Measurements from ENCODE around the gene DPYSL3. TPM values are rescaled to one million over a fixed set of nuclear protein-coding genes. Genes with fewer than 3 reads are reported as not detected.

DPYSL3 gene
- total and polyA plus RNA-seq, 4 donors: 0.35 to 3.6 (median 1.7) TPM

DNA sequence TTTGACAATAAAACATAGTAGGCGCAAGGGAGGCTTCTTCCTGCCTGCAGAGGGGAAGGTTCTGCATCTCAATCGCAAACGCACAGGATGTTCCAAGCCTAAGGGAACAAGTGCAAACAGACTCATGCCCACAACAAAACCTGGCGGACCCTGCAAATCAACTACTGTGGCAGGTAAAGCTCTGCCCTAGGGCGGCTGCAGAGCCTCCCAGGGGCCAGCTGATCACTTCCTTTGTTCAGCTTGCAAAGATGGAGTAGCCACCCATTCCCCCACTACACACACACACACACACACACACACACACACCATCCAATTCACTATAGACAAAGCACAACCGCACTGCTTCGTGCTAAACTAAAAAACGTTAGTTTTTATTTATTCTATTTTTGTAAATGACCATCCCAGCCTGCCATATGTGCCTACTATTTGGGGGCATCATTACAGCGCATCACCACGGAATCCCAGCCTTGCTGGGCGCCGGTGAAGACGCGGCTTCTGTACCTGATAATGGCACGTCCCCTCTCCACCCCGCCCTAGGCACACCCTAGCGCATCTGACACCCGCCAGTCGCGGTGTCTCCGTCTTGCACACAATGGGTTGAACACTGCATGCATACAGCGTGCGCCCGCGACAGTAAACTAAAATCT is 57.6 kb downstream of the DPYSL3 start:
- DNase-seq (ENCODE audit: low spot score): no peak
- Histone ChIP-seq H3K9me3 (ENCODE audit: control insufficient read depth in 4 of 4, low read length in 3 of 4) (no peaks in the 10 kb centered on the region), H3K4me3 (ENCODE audit: low read depth in 1 of 3, low read length in 3 of 3) (no peak overlapping the region), H3K27me3 (ENCODE audit: control insufficient read depth in 4 of 4, insufficient read depth in 4 of 4, low read length in 3 of 4) (peaks cover 0 to 9% (median 1%) of the 10 kb centered on the region in 4 donors), H3K4me1 (ENCODE audit: control insufficient read depth in 4 of 4, insufficient read depth in 4 of 4, low read length in 3 of 4) (peaks cover 0 to 18% (median 13%) of the 10 kb centered on the region in 4 donors), H3K27ac (ENCODE audit: low read depth in 1 of 2, low read length in 2 of 2) (no peak overlapping the region), H3K9ac (ENCODE audit: low read depth in 1 of 2, low read length in 2 of 2) (no peak overlapping the region), H3K36me3 (ENCODE audit: control insufficient read depth in 4 of 4, insufficient read depth in 3 of 4, low read depth in 1 of 4, low read length in 3 of 4) (no peaks in the 10 kb centered on the region)
- WGBS: 13% methylated on average over 25 of the region's 25 CpGs
- TF ChIP-seq TAF1 (conservative IDR thresholded peaks at IDR 0.05): no peak
- TF ChIP-seq ZBTB33 (IDR thresholded peaks at IDR 0.05): no peak
- TF ChIP-seq RAD21 (IDR thresholded peaks at IDR 0.05): no peak
- TF ChIP-seq GABPA (IDR thresholded peaks at IDR 0.05 in 1 of 2, conservative IDR thresholded peaks at IDR 0.05 in 1 of 2): no peak
- TF ChIP-seq FOXA1 (IDR thresholded peaks at IDR 0.05): no peak
- no peak for TF ChIP-seq SP1 (IDR thresholded peaks at IDR 0.05)
- no peak for TF ChIP-seq HNF4G (IDR thresholded peaks at IDR 0.05)
- TF ChIP-seq HNF4A (conservative IDR thresholded peaks at IDR 0.05): no peak
- no peak for TF ChIP-seq JUND (IDR thresholded peaks at IDR 0.05)
- TF ChIP-seq EGR1 (IDR thresholded peaks at IDR 0.05; ENCODE audit: low read depth in 2 of 2): no peak

- Histone ChIP-seq H3K9ac (ENCODE audit: low read depth in 1 of 2, low read length in 2 of 2) (no peak overlapping the region), H3K27ac (ENCODE audit: low read depth in 1 of 2, low read length in 2 of 2) (no peak overlapping the region), H3K36me3 (ENCODE audit: control insufficient read depth in 4 of 4, insufficient read depth in 3 of 4, low read depth in 1 of 4, low read length in 3 of 4) (no peaks in the 10 kb centered on the region), H3K4me3 (ENCODE audit: low read depth in 1 of 3, low read length in 3 of 3) (no peak overlapping the region), H3K4me1 (ENCODE audit: control insufficient read depth in 4 of 4, insufficient read depth in 4 of 4, low read length in 3 of 4) (peaks cover 0 to 18% (median 13%) of the 10 kb centered on the region in 4 donors), H3K27me3 (ENCODE audit: control insufficient read depth in 4 of 4, insufficient read depth in 4 of 4, low read length in 3 of 4) (peaks cover 0 to 7% (median 1%) of the 10 kb centered on the region in 4 donors), H3K9me3 (ENCODE audit: control insufficient read depth in 4 of 4, low read length in 3 of 4) (no peaks in the 10 kb centered on the region)
- WGBS: 86% methylated on average over 3 of the region's 3 CpGs
- no peak for DNase-seq (ENCODE audit: low spot score)
- TF ChIP-seq HNF4G (IDR thresholded peaks at IDR 0.05) (no peak), HNF4A (conservative IDR thresholded peaks at IDR 0.05) (no peak), RXRA (IDR thresholded peaks at IDR 0.05) (no peak)
- TF ChIP-seq, protein P1, sequence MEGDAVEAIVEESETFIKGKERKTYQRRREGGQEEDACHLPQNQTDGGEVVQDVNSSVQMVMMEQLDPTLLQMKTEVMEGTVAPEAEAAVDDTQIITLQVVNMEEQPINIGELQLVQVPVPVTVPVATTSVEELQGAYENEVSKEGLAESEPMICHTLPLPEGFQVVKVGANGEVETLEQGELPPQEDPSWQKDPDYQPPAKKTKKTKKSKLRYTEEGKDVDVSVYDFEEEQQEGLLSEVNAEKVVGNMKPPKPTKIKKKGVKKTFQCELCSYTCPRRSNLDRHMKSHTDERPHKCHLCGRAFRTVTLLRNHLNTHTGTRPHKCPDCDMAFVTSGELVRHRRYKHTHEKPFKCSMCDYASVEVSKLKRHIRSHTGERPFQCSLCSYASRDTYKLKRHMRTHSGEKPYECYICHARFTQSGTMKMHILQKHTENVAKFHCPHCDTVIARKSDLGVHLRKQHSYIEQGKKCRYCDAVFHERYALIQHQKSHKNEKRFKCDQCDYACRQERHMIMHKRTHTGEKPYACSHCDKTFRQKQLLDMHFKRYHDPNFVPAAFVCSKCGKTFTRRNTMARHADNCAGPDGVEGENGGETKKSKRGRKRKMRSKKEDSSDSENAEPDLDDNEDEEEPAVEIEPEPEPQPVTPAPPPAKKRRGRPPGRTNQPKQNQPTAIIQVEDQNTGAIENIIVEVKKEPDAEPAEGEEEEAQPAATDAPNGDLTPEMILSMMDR (IDR thresholded peaks at IDR 0.05; ENCODE audit: low read depth, low read length, missing input control): no peak
- TF ChIP-seq, protein P2, sequence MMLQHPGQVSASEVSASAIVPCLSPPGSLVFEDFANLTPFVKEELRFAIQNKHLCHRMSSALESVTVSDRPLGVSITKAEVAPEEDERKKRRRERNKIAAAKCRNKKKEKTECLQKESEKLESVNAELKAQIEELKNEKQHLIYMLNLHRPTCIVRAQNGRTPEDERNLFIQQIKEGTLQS (IDR thresholded peaks at IDR 0.05): no peak
Measured at GRCh38 chr5:147451193-147451592, 58.7 kb downstream of the DPYSL3 start.

GRCh38 chr5:147450606-147451005 is 59.3 kb downstream of the DPYSL3 start:
- no peaks in the 10 kb centered on the region for H3K9me3 ChIP-seq (ENCODE audit: control insufficient read depth in 4 of 4, low read length in 3 of 4)
- DNase-seq (ENCODE audit: low spot score): no peak
- H3K4me1 ChIP-seq (ENCODE audit: control insufficient read depth in 4 of 4, insufficient read depth in 4 of 4, low read length in 3 of 4): peaks cover 0 to 18% (median 13%) of the 10 kb centered on the region in 4 donors
- peaks cover 0 to 3% (median 1%) of the 10 kb centered on the region in 4 donors for H3K27me3 ChIP-seq (ENCODE audit: control insufficient read depth in 4 of 4, insufficient read depth in 4 of 4, low read length in 3 of 4)
- H3K4me3 ChIP-seq (ENCODE audit: low read depth in 1 of 3, low read length in 3 of 3): no peak overlapping the region
- no peaks in the 10 kb centered on the region for H3K36me3 ChIP-seq (ENCODE audit: control insufficient read depth in 4 of 4, insufficient read depth in 3 of 4, low read depth in 1 of 4, low read length in 3 of 4)
- no peak overlapping the region for H3K27ac ChIP-seq (ENCODE audit: low read depth in 1 of 2, low read length in 2 of 2)
- no peak overlapping the region for H3K9ac ChIP-seq (ENCODE audit: low read depth in 1 of 2, low read length in 2 of 2)
- TF ChIP-seq YY1 (IDR thresholded peaks at IDR 0.05) (no peak), HNF4A (conservative IDR thresholded peaks at IDR 0.05) (no peak), JUND (IDR thresholded peaks at IDR 0.05) (no peak), HNF4G (IDR thresholded peaks at IDR 0.05) (no peak), REST (IDR thresholded peaks at IDR 0.05) (no peak), ZBTB33 (IDR thresholded peaks at IDR 0.05) (no peak), SP1 (IDR thresholded peaks at IDR 0.05) (no peak), FOXA1 (IDR thresholded peaks at IDR 0.05) (no peak), TAF1 (conservative IDR thresholded peaks at IDR 0.05) (no peak), MAX (IDR thresholded peaks at IDR 0.05) (no peak)
- TF ChIP-seq, protein P2 (IDR thresholded peaks at IDR 0.05): no peak

All from liver (tissue), 9 donors.